HK-2 (cell line): ENCODE results near the gene RABL6.
"Not testable (repeated sequence)": the region's sequence is repeated elsewhere in the genome, so short reads cannot be mapped to it uniquely, and the experiment has no call there.

ENCODE experiments used
- DNase-seq: peaks from one replicate; pipeline ENCODE4 v3.0.0-alpha.2; 2018; ENCODE audit not compliant: unreplicated experiment

Gene RABL6

DNA sequence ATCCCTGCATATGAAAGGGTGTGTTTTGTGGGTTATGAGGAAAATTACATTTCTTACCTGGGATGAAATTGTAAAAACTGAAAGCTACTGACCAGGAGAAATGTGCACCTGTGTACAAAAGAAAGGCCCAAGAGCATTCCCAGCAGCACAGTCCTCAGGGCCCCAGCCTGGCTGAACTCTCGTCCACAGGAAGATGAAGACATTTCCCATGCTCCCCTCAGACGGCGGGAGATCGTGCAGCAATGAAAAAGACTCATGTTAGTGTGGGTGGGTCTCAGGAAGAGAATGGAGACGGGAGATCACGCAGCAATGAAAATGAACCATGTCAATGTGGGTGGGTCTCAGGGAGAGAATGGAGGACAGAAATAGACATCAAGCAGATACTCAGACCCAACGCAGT is 30.8 kb upstream of the RABL6 start:
- no peak for DNase-seq

DNA sequence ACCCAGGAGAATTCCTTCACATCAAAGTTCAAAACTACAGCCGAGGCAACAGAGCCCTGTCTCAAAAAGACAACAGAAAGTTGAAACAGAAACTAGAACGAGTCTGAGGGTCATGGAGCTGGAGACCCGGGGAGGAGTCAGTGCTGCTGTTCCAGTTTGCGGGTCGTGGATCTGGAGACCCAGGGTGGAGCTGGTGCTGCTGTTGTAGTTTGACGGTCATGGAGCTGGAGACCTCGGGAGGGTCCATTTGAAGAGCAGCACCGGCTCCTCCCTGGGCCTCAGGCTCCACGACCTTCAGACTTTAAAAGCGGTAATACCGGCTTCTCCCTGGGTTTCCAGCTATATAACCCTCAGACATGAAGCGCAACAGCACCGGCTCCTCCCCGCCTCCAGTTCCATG is 30.4 kb upstream of the RABL6 start:
- DNase-seq: no peak

DNA sequence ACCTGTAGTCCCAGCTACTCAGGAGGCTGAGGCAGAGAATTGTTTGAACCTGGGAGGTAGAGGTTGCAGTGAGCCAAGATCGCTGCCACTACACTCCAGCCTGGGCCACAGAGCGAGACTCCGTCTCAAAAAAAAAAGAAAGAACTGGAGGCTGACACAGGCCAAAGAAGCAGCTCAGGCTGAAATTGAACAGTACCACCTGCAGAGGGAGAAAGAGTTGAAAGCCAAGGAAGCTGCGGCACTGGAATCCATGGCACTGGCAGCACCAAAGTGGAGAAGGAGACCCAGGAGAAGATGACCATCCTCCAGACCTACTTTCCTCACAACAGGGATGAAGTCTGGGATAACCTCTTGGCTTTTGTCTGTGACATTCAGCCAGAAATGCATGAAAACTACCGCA is 27.9 kb upstream of the RABL6 start:
- DNase-seq: no peak

DNA sequence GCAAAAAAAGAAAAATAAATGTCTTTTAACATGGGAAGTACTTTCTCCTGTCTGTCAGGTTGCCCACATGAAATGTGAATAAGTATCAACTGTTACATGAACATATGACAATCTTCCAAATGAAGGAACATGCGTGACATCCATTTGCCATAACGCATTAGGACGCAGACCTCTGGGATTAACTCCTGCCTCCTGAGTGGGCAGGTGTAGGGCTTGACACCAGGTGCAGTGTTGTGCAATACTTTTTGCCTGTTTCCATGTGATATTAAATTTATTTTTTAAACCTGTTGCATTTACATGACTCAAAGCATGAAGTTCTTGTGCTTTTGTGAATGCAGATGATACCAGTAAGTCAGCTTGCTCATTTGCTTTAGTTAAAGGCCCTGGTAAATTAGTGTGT is 25.3 kb upstream of the RABL6 start:
- no peak for DNase-seq

DNA sequence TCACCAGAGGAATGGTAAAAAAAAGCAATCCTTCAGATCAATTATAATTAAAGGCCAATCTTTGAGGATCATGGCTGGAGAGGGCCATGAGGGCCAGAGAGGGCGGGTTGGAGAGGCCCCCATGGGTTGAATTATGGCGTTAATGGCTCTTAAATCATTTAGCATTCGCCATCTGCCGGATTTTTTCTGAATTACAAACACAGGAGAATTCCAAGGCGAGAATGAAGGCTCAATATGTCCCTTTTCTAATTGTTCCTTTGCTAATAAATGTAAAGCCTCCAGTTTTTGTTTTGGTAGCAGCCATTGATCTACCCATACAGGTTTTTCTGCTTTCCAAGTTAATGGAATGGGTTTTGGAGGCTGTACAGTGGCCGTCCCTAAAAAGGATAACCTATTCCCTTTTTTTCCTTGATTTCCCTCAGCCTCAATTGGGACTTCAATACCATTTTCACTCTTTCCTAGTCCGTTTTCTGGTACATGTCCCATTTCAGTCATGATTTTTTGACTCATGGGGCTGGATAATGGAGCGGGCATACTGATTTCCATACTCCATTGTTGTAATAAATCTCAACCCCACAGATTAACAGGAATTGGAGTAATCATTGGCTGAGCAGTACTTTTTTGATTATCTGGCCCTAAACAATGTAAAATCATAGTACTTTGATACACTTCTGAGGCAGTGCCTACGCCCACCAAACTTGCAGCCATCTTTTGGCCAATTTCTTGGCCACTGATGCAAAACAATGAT is 23.3 kb upstream of the RABL6 start:
- DNase-seq: no peak

DNA sequence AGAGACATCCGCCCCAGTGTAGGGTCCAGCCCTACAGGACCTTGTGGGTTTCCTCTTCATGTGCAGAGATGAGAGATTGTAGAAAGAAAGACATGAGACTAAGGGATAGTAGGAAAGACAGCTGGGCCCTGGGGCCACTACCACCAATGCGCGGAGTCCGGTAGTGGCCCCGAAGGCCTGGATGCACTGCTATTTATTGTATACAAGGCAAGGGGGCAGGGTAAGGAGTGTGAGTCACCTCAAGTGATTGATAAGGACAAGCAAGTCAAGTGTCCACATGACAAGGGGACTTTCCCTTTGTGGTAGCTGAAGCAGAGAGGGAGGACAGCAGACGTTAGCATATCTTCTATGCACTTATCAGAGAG is 22.8 kb upstream of the RABL6 start:
- peak; percentile 54 for DNase-seq

DNA sequence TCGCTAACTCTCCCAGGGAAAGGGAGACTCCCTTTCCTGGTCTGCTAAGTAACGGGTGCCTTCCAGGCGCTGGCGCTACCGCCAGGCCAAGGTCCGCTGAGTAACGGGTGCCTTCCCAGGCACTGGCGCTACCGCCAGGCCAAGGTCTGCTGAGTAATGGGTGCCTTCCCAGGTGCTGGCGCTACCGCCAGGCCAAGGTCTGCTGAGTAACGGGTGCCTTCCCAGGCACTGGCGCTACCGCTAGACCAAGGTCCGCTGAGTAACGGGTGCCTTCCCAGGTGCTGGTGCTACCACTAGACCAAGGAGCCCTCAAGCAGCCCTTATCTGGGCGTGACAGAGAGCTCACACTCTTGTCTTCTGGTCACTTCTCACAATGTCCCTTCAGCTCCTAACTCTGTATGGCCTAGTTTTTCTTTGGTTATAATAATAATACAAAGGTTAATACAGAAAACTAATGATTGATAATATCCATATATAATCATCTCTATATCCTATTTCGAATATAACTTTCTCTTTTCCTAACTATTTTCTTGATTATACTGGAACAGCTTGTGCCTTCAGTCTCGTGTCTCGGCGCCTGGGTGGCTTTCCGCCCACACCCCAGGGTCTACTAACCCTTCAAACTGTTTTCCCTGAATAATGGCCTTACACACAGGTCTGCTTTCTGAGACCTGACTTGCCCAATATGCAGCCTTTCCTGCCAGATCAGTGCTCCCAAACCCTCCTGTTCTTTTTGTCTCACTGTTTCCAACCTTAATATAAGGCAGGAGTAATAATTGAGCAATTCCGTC is 22.0 kb upstream of the RABL6 start:
- peak; percentile 53 for DNase-seq

DNA sequence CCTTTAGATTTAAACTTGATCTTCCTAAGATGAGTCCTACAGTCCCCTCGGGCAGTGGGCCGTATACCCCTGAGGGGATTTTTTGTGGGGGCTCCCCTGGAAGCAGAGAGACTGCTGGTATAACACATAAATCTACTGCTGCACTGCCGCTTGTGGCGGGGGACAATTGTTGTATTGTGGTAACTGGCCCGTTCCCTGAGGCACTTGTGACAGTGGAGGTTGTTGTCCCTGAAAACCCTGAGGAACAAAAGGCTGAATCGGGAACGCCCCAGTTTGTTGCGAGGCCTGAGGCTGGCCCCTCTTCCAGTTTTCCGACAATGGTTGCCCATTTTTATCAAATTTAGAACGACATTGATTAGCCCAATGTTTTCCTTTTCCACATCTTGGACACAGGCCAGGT is 21.3 kb upstream of the RABL6 start:
- DNase-seq: no peak

DNA sequence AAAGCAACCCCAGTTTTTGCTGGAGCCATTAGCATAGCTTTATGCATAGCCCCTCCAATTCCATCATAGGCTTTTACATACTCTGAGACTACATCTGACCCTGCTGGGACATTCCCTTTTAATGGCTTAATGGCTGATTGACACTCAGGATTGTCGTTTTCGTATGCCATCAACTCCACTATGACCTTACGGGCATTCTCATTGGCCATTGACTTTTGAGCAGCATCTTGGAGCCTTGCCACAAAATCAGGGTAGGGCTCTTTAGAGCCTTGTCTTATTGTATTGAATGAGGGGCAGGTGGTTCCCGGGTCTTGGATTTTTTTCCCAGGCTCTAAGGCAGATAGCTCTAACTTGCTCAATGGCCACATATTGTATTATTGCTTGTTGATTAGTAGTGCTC is 20.8 kb upstream of the RABL6 start:
- not testable (repeated sequence) for DNase-seq

DNA sequence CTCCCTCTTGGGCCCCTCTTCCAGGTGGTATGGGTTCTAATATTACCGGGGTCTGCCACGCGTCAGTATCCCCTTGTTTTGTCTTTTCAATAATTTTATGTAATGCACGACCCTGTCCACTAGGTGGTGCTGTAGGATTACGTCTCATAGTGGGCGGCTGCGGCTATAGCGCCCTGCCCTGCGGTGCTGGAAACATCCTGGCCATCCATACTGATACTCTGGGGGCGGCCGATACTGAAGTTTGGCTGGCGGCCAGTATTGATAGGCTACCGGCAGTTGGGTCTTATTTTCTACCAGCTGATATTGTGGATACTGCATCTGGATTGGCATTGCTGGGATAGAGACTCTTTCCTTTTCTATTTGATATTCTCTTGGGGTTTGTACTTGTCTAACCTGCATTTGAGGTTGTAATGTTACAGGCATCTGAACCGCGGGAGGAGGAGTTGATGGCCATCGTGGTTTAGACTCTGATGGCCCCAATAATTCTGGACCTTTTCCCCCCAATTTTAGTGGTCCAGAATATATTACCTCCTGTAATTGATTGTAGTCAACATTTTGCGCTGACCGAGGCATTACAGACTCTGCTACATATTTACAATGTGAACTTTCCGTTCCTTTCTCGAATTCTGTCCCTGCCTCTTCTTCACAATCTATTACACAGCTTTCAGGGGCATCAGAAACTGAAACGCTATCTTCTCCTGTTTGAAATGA is 19.9 kb upstream of the RABL6 start:
- peak; percentile 71 for DNase-seq

DNA sequence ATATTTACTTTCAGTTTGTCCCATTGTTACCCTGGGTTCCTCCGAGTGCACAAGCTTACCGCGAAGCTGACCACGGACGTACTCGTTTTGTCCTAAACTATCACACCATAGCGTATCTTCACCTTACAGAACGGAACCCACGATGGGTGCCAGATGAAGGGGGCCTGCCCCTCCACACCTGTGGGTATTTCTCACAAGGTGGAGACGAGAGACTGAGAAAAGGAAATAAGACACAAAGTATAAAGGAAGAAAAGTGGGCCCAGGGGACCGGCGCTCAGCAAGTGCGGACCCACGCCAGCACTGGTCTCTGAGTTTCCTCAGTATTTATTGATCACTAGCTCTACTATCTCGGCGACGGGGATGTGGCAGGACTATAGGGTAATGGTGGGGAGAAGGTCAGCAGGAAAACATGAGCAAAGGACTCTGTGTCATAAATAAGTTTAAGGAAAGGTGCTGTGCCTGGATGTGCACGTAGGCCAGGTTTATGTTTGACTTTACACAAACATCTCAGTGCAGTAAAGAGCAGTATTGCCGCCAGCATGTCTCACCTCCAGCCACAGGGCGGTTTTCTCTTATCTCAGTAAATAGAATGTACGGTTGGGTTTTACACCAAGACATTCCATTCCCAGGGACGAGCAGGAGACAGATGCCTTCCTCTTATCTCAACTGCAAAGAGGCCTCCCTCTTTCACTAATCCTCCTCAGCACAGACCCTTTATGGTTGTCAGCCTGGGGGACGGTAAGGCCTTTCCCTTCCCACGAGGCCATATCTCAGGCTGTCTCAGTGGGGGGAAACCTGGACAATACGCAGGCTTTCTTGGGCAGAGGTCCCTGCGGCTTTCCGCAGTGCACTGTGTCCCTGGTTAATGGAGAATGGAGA is 18.9 kb upstream of the RABL6 start:
- DNase-seq: not testable (repeated sequence)

DNA sequence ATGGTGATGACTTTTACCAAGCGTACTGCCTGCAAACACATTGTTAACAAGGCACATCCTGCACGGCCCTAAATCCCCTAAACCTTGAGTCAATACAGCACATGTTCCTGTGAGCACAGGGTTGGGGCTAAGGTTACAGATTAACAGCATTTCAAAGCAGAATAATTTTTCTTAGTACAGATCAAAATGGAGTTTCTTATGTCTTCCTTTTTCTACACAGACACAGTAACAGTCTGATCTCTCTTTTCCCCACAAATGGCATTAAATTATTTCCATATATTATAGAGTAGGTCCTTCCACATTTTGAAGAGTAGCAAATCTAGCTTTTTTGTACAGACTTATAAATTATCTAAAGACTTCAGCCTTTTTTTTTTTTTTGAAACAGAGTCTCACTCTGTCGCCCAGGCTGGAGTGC is 18.2 kb upstream of the RABL6 start:
- DNase-seq: peak; percentile 51

DNA sequence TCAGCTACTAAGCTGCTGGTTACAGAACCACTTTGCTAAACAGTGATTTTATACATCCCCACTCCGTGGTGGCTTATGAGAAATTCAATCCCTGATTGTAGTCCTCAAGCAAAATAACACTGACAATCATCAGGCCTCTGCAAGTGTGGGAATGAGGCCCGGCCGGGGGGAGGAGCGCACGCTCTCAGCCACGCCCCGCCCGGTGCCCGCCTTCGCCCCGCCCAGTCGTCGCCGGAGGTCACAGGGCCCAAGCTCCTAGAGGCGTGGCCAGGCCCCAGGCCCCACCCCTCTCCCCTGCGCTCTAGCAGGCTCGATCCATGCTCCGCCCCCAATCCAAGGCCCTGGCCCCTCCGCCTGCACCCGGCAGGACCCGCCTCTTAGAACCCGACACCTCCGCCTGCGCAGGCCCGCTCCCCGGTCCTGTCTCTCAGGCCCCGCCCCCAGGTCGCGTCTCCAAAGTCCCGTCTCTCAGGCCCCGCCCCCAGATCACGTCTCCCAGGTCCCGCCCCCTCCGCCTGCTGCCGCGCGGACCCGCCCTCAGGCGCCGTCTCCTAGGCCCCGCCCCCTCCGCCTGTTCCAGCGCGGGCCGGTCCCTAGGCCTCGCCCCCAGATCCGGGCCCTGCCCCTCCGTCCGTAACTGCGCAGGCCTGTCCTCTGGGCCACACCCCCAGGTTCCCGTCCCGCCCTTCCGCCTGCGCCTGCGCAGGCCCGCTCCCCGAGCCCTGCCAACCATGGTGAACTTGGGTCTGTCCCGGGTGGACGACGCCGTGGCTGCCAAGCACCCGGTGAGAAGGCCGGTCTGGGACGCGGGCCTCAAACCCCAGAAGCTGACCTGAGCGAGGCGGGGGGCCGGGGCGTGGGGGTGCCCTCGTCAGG is 16.9 kb upstream of the RABL6 start, which contains the start of gene TMEM141:
Gene TMEM141, plus strand, starts transcription at position 705 of the 876 bp plus-strand sequence. Its CDS starts 27 bp downstream, at position 732.
- peak; percentile 100 for DNase-seq

DNA sequence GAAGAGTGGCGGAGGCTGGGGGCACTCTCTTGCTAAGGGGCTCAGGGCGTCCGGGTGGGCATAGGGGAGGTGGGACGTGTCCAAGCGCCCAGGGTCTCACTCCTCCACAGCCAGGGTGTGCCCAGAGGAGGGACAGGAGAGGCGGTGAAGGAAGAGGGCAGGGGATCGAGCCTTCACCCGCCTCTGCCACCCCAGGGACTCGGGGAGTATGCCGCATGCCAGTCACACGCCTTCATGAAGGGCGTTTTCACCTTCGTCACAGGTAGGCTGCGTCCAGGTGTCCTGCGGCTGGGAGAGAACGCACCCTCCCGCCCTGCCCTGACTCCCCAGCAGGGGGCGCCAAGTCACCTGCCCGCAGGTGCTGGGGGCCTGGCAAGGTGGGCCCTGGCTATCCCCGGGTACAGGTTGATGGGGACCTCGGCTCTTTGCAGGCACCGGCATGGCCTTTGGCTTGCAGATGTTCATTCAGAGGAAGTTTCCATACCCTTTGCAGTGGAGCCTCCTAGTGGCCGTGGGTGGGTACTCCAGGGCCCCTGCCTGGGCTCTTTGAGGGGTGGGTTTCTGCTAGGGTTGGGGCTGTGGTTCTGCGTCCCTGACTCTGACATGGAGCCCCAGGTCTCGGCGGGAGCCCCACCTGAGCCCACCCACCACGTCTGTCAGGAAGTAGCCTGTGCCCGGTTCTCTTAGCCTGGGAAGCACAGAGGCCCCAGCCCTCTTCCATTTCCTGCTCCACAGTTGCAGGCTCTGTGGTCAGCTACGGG is 16.1 kb upstream of the RABL6 start:
- peak; percentile 69 for DNase-seq

DNA sequence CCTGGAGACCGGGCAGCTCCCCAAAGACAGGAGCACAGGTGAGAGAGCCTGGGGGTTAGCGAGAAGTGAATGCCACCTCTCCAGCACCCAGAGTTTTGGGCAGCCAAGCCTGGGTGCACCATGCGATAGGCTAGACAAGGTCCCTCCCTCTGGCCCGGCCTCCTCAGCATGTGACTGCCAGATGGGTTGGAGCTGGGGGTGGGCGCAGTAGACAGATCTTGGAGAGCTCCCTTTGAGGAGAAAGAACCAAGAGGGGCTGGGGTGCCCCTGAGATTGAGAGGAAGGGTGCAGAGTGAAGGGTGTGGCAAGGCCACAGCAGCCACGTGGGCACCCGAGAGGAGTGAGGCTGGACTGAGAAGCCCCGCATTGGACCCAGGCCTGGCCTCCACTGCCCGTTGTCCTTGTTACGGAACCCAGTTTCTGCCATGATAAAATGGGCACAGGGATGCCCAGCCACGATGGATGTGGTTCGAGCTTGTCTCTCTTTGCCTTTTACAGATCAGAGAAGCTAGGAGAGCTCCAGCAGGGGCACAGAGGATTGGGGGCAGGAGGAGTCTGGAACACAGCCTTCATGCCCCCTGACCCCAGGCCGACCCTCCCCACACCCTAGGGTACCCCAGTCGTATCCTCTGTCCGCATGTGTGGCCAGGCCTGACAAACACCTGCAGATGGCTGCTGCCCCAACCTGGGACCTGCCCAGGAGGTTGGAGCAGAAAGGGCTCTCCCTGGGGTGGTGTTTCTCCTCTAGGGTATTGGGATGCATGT is 15.2 kb upstream of the RABL6 start:
- DNase-seq: no peak

DNA sequence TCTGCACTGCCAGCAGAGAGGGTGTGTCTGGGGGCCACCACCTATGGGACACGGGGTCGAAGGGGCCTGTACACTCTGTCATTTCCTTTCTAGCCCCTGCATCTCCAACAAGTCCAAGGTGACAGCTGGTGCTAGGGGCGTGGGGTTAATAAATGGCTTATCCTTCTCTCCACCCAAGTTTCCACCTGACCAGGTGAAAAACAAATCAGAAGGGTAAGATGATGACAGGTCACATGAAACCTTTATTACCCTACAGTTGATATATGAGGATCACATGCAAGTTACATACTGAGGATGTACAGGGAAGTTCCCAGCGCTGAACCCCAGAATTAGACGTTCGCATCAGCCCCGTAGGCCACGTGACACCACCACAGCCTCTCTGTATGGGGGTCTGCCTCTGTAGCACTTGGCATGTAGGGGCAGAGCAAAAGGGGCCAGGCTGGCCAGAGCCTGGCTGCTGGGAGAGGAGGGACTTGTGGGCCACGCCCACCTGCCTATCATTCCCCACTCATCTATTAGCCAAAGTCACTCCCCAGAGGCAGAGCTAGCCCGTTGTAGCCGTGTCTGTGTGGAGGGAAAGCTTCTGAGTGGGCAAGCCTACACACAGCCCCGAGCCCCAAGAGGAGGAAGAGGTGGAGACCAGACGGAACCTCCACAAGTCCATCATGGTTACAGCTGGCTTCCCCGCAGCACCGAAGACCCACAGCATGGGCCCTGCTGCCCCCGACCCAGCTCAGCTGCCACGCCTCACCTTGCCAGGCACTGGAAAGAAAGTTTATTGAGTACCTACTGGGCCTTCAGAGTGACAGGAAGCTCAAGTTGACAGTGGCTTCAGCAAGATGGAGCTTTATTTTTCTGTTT is 14.4 kb upstream of the RABL6 start:
- no peak for DNase-seq

DNA sequence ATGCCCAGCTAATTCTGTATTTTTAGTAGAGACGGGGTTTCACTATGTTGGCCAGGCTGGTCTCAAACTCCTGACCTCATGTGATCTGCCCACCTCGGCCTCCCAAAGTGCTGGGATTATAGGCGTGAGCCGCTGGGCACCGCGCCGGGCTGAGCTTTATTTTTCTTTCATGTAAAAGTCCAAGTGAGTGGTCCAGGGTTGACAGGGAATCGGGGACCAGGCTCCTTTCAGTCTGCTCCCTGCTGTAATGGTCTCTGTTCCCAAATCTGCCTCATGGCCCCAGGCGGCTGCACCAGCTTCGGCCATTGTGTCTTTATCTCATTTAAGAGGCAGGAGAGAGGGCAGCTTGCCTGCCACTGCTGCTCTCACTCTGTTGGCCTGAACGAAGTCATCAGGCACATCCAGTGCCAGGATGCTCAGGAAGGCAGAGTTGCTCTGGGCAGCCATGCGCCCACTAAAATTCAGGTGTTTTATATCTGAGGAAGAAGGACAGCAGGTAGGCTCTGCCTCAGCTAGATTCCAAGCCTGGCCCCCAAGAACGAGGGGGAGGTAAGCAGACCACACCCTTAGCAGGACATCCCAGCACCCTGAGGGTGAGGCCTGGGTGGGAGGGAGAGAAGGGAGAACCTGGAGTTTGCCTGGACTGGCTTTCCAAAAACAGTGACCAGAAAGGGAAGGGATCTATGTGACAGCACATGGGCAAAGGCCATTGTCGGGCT is 13.3 kb upstream of the RABL6 start:
- DNase-seq: no peak

DNA sequence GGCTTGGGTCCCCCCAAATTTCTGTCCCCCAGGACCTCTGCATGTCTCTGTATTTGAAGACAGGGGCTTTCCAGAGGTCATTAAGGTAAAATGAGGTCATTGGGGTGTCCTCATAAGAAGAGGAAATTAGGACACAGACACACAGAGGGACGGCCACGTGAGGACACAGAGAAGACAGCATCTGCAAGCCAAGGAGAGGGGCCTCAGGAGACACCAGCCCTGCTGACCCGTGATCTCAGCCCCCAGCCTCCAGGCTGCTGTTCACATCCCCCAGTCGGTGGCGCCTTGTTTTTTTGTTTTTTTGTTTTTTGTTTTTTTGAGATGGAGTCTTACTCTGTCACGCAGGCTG is 12.8 kb upstream of the RABL6 start:
- DNase-seq: no peak
